HepG2 (cell line): ENCODE data around the gene C9orf43. TPM values are rescaled to one million over a fixed set of nuclear protein-coding genes. Genes with fewer than 3 reads are reported as not detected.

Experiments
- GATA4 ChIP-seq: sonication (generic); IDR thresholded peaks from 2 replicates; pipeline ENCODE4 v1.6.1; 2016; ENCODE audit warnings: antibody characterized with exemption, low read depth, borderline replicate concordance
- IRF2 ChIP-seq: IDR thresholded peaks from 2 replicates; pipeline ENCODE4 v1.6.1; 2018; ENCODE audit warnings: missing genetic modification reagents, missing compliant biosample characterization
- KLF12 ChIP-seq: sonication (generic); formaldehyde crosslinking; IDR thresholded peaks from 2 replicates; pipeline ENCODE4 v1.4.0; 2020; ENCODE audit warnings: missing genetic modification reagents, borderline replicate concordance
- LCORL ChIP-seq, 2 experiments: fragments of 450-650 bp in 1 of 2; sonication (generic) in 1 of 2; formaldehyde crosslinking in 1 of 2; IDR thresholded peaks; 2 replicates each; pipeline versions ENCODE4 v1.5.0 to v1.6.1; 2017 to 2020; ENCODE audit warnings: antibody characterized with exemption in 1 of 2, missing genetic modification reagents in 1 of 2
- RXRA ChIP-seq: sonication (generic); formaldehyde crosslinking; IDR thresholded peaks from 2 replicates; pipeline ENCODE4 v1.5.1; 2020; ENCODE audit warnings: missing genetic modification reagents
- SAP130 ChIP-seq: IDR thresholded peaks from 2 replicates; pipeline ENCODE4 v1.6.1; 2016; ENCODE audit warnings: low read depth
- SIN3A ChIP-seq: IDR thresholded peaks from 2 replicates; pipeline ENCODE4 v1.6.1; 2011; ENCODE audit warnings: low read depth, mild to moderate bottlenecking, control low read depth, low read length, borderline replicate concordance
- SMC3 ChIP-seq: IDR thresholded peaks from 2 replicates; pipeline ENCODE4 v1.6.1; 2011; ENCODE audit warnings: low read length, improper control_type of control experiment
- SRSF4 ChIP-seq: fragments of 200-400 bp; formaldehyde crosslinking; IDR thresholded peaks from one replicate; pipeline ENCODE4 v1.6.1; 2018; ENCODE audit warnings: mild to moderate bottlenecking, low read depth, low read length, moderate library complexity; ENCODE audit not compliant: poor library complexity, severe bottlenecking
- TBP ChIP-seq: sonication (generic); formaldehyde crosslinking; IDR thresholded peaks from 2 replicates; pipeline ENCODE4 v1.5.0; 2020; ENCODE audit warnings: missing genetic modification reagents
- XRCC5 ChIP-seq: fragments of 200-400 bp; formaldehyde crosslinking; optimal IDR thresholded peaks from 2 replicates; pipeline ENCODE3; 2017; ENCODE audit warnings: mild to moderate bottlenecking, low read length
- ZNF136 ChIP-seq: sonication (generic); formaldehyde crosslinking; IDR thresholded peaks from 2 replicates; pipeline ENCODE4 v1.8.1; 2022; ENCODE audit warnings: low read depth, mild to moderate bottlenecking, moderate library complexity, missing genetic modification reagents
- ZNF558 ChIP-seq: sonication (generic); formaldehyde crosslinking; IDR thresholded peaks from 2 replicates; pipeline ENCODE4 v1.9.0; 2022; ENCODE audit warnings: mild to moderate bottlenecking, missing genetic modification reagents, borderline replicate concordance
- ZNF609 ChIP-seq: sonication (generic); formaldehyde crosslinking; IDR thresholded peaks from 2 replicates; pipeline ENCODE4 v1.4.0; 2020; ENCODE audit warnings: mild to moderate bottlenecking, missing genetic modification reagents, borderline replicate concordance
- ZNF614 ChIP-seq: IDR thresholded peaks from 2 replicates; pipeline ENCODE4 v1.6.1; 2018; ENCODE audit warnings: missing biosample characterization, missing genetic modification reagents, inconsistent platforms, borderline replicate concordance
- polyA plus RNA-seq, 8 experiments: library from polyadenylated mRNA; depleted of rRNA in 3 of 8; stranded (reverse) in 7 of 8; unstranded in 1 of 8; fragments of >200 nt; fragmentation: Illumina TruSeq in 4 of 8; extraction: Trizol in 4 of 8; gene quantifications; 2 replicates each; pipeline versions ENCODE4 v1.2.1 to v1.2.3, GENCODE V29; 2011 to 2016; ENCODE audit warnings: low read depth in 4 of 8, missing spikeins in 1 of 8, mixed read lengths in 1 of 8; ENCODE audit not compliant: insufficient read depth in 1 of 8
- total RNA-seq, 5 experiments: library from RNA; depleted of rRNA; stranded (reverse); fragments of >200 nt; fragmentation: Illumina TruSeq; extraction: Trizol; gene quantifications; 2 replicates each; pipeline ENCODE4 v1.2.3, GENCODE V29; 2016; ENCODE audit warnings: low read depth in 1 of 5
- TF ChIP-seq, protein P1 (sequence below): IDR thresholded peaks from 2 replicates; pipeline ENCODE4 v1.6.1; 2016; ENCODE audit warnings: low read depth
- TF ChIP-seq, protein P2 (sequence below): sonication (generic); formaldehyde crosslinking; IDR thresholded peaks from 2 replicates; pipeline ENCODE4 v1.4.0; 2020; ENCODE audit warnings: missing genetic modification reagents

C9orf43 gene
- total and polyA plus RNA-seq, 2 of the 13 experiments (the other 11 are each of a cell fraction or from before 2014, with no cell fraction given), result 0.24 to 0.31 TPM

DNA sequence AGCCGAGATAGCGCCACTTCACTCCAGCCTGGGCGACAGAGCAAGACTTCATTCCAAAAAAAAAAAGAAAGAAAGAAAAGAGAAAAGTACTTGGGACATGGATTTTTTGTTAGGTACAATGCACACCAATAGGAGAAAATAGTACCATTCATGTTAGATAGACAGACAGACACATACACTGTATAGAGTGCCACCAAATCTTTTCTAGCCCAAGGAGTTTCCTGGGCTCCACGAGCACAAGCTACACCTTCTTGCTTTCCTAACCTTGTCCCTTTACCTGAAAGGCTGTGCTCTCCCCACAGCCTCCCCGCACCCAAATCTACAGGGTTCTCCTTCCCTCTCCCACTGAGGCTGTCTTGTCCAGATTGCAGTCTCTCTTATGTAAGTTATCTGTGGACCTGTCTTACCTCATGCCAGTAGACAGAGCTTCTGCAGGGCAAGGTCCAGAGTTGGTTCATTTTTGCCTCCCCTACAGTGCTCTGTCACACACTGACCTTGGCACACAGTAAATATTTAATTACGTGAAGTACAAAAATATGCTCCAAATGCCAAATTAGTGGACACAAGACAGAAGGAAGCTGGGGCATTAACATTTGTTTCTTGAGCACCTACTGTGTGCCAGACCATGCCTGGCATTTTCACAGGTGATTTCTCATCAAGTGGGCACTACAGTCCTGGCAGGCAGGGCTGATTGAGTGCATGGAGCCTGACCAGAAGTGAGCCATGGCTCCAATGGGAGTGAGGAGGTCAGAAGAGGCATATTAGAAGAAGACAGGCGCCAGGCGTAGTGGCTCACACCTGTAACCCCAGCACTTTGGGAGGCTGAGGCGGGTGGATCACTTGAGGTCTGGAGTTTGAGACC lies 15.3 kb upstream of the C9orf43 start (continued):
- TF ChIP-seq SRSF4 (no peak), SMC3 (peak; percentile 14; the same call in 1 of the 2 replicates), GATA4 (peak; percentile 40; the same call in 1 of the 2 replicates), SIN3A (0 out of 2 replicates have a peak, but pooled peaks have one; percentile 52), LCORL (IDR thresholded peaks at IDR 0.05) (0 out of 2 replicates have a peak, but pooled peaks have one; percentile 15), LCORL (CRISPR knock-in tag; IDR thresholded peaks at IDR 0.05) (peak; percentile 93), RXRA (peak; percentile 88; the same call in 1 of the 2 replicates), XRCC5 (peak; percentile 25), KLF12 (CRISPR knock-in tag) (no peak), IRF2 (CRISPR knock-in tag) (peak; percentile 68), ZNF136 (CRISPR knock-in tag) (0 out of 2 replicates have a peak, but pooled peaks have one; percentile 52), ZNF609 (CRISPR knock-in tag) (peak; percentile 66; the same call in 1 of the 2 replicates), ZNF558 (CRISPR knock-in tag) (peak; percentile 72; the same call in 1 of the 2 replicates), TBP (CRISPR knock-in tag) (no peak), SAP130 (CRISPR knock-in tag) (peak; percentile 91), ZNF614 (CRISPR knock-in tag) (peak; percentile 79; the same call in 1 of the 2 replicates)
- TF ChIP-seq, protein P1, sequence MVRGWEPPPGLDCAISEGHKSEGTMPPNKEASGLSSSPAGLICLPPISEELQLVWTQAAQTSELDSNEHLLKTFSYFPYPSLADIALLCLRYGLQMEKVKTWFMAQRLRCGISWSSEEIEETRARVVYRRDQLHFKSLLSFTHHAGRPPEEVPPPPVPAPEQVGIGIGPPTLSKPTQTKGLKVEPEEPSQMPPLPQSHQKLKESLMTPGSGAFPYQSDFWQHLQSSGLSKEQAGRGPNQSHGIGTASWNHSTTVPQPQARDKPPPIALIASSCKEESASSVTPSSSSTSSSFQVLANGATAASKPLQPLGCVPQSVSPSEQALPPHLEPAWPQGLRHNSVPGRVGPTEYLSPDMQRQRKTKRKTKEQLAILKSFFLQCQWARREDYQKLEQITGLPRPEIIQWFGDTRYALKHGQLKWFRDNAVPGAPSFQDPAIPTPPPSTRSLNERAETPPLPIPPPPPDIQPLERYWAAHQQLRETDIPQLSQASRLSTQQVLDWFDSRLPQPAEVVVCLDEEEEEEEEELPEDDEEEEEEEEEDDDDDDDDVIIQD (CRISPR knock-in tag), result peak; percentile 95
- TF ChIP-seq, protein P2, sequence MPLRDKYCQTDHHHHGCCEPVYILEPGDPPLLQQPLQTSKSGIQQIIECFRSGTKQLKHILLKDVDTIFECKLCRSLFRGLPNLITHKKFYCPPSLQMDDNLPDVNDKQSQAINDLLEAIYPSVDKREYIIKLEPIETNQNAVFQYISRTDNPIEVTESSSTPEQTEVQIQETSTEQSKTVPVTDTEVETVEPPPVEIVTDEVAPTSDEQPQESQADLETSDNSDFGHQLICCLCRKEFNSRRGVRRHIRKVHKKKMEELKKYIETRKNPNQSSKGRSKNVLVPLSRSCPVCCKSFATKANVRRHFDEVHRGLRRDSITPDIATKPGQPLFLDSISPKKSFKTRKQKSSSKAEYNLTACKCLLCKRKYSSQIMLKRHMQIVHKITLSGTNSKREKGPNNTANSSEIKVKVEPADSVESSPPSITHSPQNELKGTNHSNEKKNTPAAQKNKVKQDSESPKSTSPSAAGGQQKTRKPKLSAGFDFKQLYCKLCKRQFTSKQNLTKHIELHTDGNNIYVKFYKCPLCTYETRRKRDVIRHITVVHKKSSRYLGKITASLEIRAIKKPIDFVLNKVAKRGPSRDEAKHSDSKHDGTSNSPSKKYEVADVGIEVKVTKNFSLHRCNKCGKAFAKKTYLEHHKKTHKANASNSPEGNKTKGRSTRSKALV, result 0 out of 2 replicates have a peak, but pooled peaks have one; percentile 64
